Measurements from ENCODE around the gene PLCG2. TPM values are rescaled to one million over a fixed set of nuclear protein-coding genes. Genes with fewer than 3 reads are reported as not detected.

Gene PLCG2
- total RNA-seq, 6 experiments from 2014 or later, result 0.14 to 0.61 (median 0.27) TPM

- H3K27me3 Mint-ChIP-seq (ENCODE audit: insufficient read depth), result no peaks in the 10 kb centered on the region
- no peaks in the 10 kb centered on the region for H3K9me3 Mint-ChIP-seq
- no peak overlapping the region for H3K27ac Mint-ChIP-seq
- no peaks in the 10 kb centered on the region for H3K4me1 Mint-ChIP-seq (ENCODE audit: low read depth)
- H3K36me3 Mint-ChIP-seq (ENCODE audit: low read depth), result no peaks in the 10 kb centered on the region
- no peak for TF ChIP-seq CTCF (IDR thresholded peaks at IDR 0.05)
- H3K4me3 Mint-ChIP-seq, result no peak overlapping the region
- no peak for DNase-seq
Measured at GRCh38 chr16:81987121-81987520, 208.0 kb downstream of the PLCG2 start.

- no peaks in the 10 kb centered on the region for H3K4me1 Mint-ChIP-seq (ENCODE audit: low read depth)
- H3K4me3 Mint-ChIP-seq, result no peak overlapping the region
- no peaks in the 10 kb centered on the region for H3K27me3 Mint-ChIP-seq (ENCODE audit: insufficient read depth)
- DNase-seq, result no peak
- H3K9me3 Mint-ChIP-seq, result no peaks in the 10 kb centered on the region
- TF ChIP-seq CTCF (IDR thresholded peaks at IDR 0.05), result no peak
- no peaks in the 10 kb centered on the region for H3K36me3 Mint-ChIP-seq (ENCODE audit: low read depth)
- no peak overlapping the region for H3K27ac Mint-ChIP-seq
Measured at GRCh38 chr16:81987706-81988105, 208.6 kb downstream of the PLCG2 start.

- no peak for TF ChIP-seq CTCF (IDR thresholded peaks at IDR 0.05)
- Mint-ChIP-seq H3K27me3 (ENCODE audit: insufficient read depth) (peaks cover 2% of the 10 kb centered on the region), H3K36me3 (ENCODE audit: low read depth) (no peaks in the 10 kb centered on the region), H3K9me3 (peaks cover 6% of the 10 kb centered on the region), H3K4me1 (ENCODE audit: low read depth) (peaks cover 26% of the 10 kb centered on the region), H3K27ac (no peak overlapping the region), H3K4me3 (no peak overlapping the region)
- DNase-seq, result no peak
Measured at GRCh38 chr16:81992859-81993258, 213.8 kb downstream of the PLCG2 start.

- Mint-ChIP-seq H3K36me3 (ENCODE audit: low read depth) (no peaks in the 10 kb centered on the region), H3K4me1 (ENCODE audit: low read depth) (peaks cover 30% of the 10 kb centered on the region), H3K9me3 (peaks cover 10% of the 10 kb centered on the region), H3K27ac (no peak overlapping the region), H3K4me3 (no peak overlapping the region), H3K27me3 (ENCODE audit: insufficient read depth) (peaks cover 2% of the 10 kb centered on the region)
- no peak for DNase-seq
- peak; percentile 21; the same call in 1 of the 2 replicates for TF ChIP-seq CTCF (IDR thresholded peaks at IDR 0.05)
Measured at GRCh38 chr16:81994485-81994884, 215.4 kb downstream of the PLCG2 start.

GRCh38 chr16:81995651-81996050 is 216.6 kb downstream of the PLCG2 start:
- H3K36me3 Mint-ChIP-seq (ENCODE audit: low read depth), result no peaks in the 10 kb centered on the region
- no peak for DNase-seq
- no peak overlapping the region for H3K4me3 Mint-ChIP-seq
- H3K27me3 Mint-ChIP-seq (ENCODE audit: insufficient read depth), result peaks cover 2% of the 10 kb centered on the region
- peaks cover 30% of the 10 kb centered on the region for H3K4me1 Mint-ChIP-seq (ENCODE audit: low read depth)
- TF ChIP-seq CTCF (IDR thresholded peaks at IDR 0.05), result no peak
- H3K9me3 Mint-ChIP-seq, result peaks cover 10% of the 10 kb centered on the region
- H3K27ac Mint-ChIP-seq, result peak overlapping the region; percentile 41; the same call in 1 of the 2 replicates
